ENCODE results near the gene SOX13. TPM values are rescaled to one million over a fixed set of nuclear protein-coding genes. Genes with fewer than 3 reads are reported as not detected.

SOX13 gene
- total and polyA plus RNA-seq, 5 experiments from 2014 or later, result 0.29 to 0.77 (median 0.41) TPM; not detected in 1

- no peak overlapping the region for H3K4me3 Mint-ChIP-seq
- no peak for ATAC-seq
- no peaks in the 10 kb centered on the region for H3K9me3 Mint-ChIP-seq
- H3K36me3 Mint-ChIP-seq, result peaks cover 0 to 5% (median 5%) of the 10 kb centered on the region in 3 donors
- H3K4me1 Mint-ChIP-seq, result peaks cover 0 to 4% (median 3%) of the 10 kb centered on the region in 4 donors
- H3K27ac Mint-ChIP-seq, result no peak overlapping the region
- POLR2A ChIA-PET, result no interaction called here
- H3K27me3 Mint-ChIP-seq, result peaks cover 0 to 3% (median 0%) of the 10 kb centered on the region in 5 donors
- no peak for DNase-seq
These were observed 61.2 kb downstream of the SOX13 start for GRCh38 chr1:204134103-204134502.

- POLR2A ChIA-PET, result no interaction called here
- Mint-ChIP-seq H3K27me3 (no peaks in the 10 kb centered on the region), H3K27ac (no peak overlapping the region), H3K9me3 (no peaks in the 10 kb centered on the region), H3K36me3 (peaks cover 4 to 16% (median 16%) of the 10 kb centered on the region in 3 donors), H3K4me3 (no peak overlapping the region), H3K4me1 (no peaks in the 10 kb centered on the region)
- ATAC-seq, result no peak
- no peak for DNase-seq
These were observed 63.9 kb downstream of the SOX13 start for GRCh38 chr1:204136814-204137213.

GRCh38 chr1:204139088-204139487 lies 66.2 kb downstream of the SOX13 start:
- no peaks in the 10 kb centered on the region for H3K27me3 Mint-ChIP-seq
- DNase-seq, result no peak
- peaks cover 4 to 16% (median 16%) of the 10 kb centered on the region in 3 donors for H3K36me3 Mint-ChIP-seq
- POLR2A ChIA-PET, result no interaction called here
- H3K4me3 Mint-ChIP-seq, result no peak overlapping the region
- no peaks in the 10 kb centered on the region for H3K9me3 Mint-ChIP-seq
- H3K27ac Mint-ChIP-seq, result peak overlapping the region in 1 of 10 donors; percentile 14
- no peaks in the 10 kb centered on the region for H3K4me1 Mint-ChIP-seq
- no peak for ATAC-seq

GRCh38 chr1:204139952-204140351 lies 67.0 kb downstream of the SOX13 start:
- Mint-ChIP-seq H3K27me3 (no peaks in the 10 kb centered on the region), H3K27ac (no peak overlapping the region), H3K36me3 (peaks cover 4 to 16% (median 16%) of the 10 kb centered on the region in 3 donors), H3K4me1 (no peaks in the 10 kb centered on the region), H3K9me3 (no peaks in the 10 kb centered on the region), H3K4me3 (no peak overlapping the region)
- POLR2A ChIA-PET, result no interaction called here
- DNase-seq (no peak), ATAC-seq (no peak)

- POLR2A ChIA-PET, result no interaction called here
- Mint-ChIP-seq H3K9me3 (no peaks in the 10 kb centered on the region), H3K27ac (no peak overlapping the region), H3K4me1 (no peaks in the 10 kb centered on the region), H3K4me3 (no peak overlapping the region), H3K36me3 (peaks cover 4 to 16% (median 14%) of the 10 kb centered on the region in 3 donors), H3K27me3 (no peaks in the 10 kb centered on the region)
- no peak for DNase-seq
- ATAC-seq, result no peak
These were observed 68.2 kb downstream of the SOX13 start for GRCh38 chr1:204141131-204141530.

- no peak for DNase-seq
- POLR2A ChIA-PET, result no interaction called here
- no peaks in the 10 kb centered on the region for H3K27me3 Mint-ChIP-seq
- H3K27ac Mint-ChIP-seq, result peak overlapping the region in 2 of 10 donors; percentile 27 to 75
- H3K36me3 Mint-ChIP-seq, result peaks cover 4 to 15% (median 14%) of the 10 kb centered on the region in 3 donors
- no peaks in the 10 kb centered on the region for H3K9me3 Mint-ChIP-seq
- H3K4me3 Mint-ChIP-seq, result no peak overlapping the region
- H3K4me1 Mint-ChIP-seq, result peaks cover 0 to 3% (median 0%) of the 10 kb centered on the region in 4 donors
- no peak for ATAC-seq
These were observed 69.4 kb downstream of the SOX13 start for GRCh38 chr1:204142032-204142974.

- Mint-ChIP-seq H3K4me1 (peaks cover 0 to 3% (median 0%) of the 10 kb centered on the region in 4 donors), H3K27me3 (no peaks in the 10 kb centered on the region), H3K27ac (no peak overlapping the region), H3K4me3 (no peak overlapping the region), H3K36me3 (peaks cover 4 to 14% (median 11%) of the 10 kb centered on the region in 3 donors), H3K9me3 (no peaks in the 10 kb centered on the region)
- no peak for ATAC-seq
- no peak for DNase-seq
- POLR2A ChIA-PET, result interaction anchor here (0.7 kb wide), 1 partner anchor 274 kb away, joined by 7 read pairs; no protein-coding TSS in a partner anchor
These were observed 70.5 kb downstream of the SOX13 start for GRCh38 chr1:204143276-204144041.

- POLR2A ChIA-PET, result no interaction called here
- H3K36me3 Mint-ChIP-seq, result peaks cover 2 to 8% (median 8%) of the 10 kb centered on the region in 3 donors
- DNase-seq (no peak), ATAC-seq (no peak)
- no peak overlapping the region for H3K27ac Mint-ChIP-seq
- no peaks in the 10 kb centered on the region for H3K9me3 Mint-ChIP-seq
- no peak overlapping the region for H3K4me3 Mint-ChIP-seq
- peaks cover 0 to 5% (median 2%) of the 10 kb centered on the region in 4 donors for H3K4me1 Mint-ChIP-seq
- no peaks in the 10 kb centered on the region for H3K27me3 Mint-ChIP-seq
These were observed 72.2 kb downstream of the SOX13 start for GRCh38 chr1:204145033-204145504.

- DNase-seq (no peak), ATAC-seq (no peak)
- POLR2A ChIA-PET, result no interaction called here
- Mint-ChIP-seq H3K36me3 (peaks cover 0 to 1% (median 0%) of the 10 kb centered on the region in 3 donors), H3K27ac (no peak overlapping the region), H3K27me3 (no peaks in the 10 kb centered on the region), H3K4me1 (peaks cover 5 to 9% (median 5%) of the 10 kb centered on the region in 4 donors), H3K4me3 (no peak overlapping the region), H3K9me3 (no peaks in the 10 kb centered on the region)
These were observed 73.4 kb downstream of the SOX13 start for GRCh38 chr1:204146309-204146708.

- no peak for DNase-seq
- no peaks in the 10 kb centered on the region for H3K27me3 Mint-ChIP-seq
- no peaks in the 10 kb centered on the region for H3K36me3 Mint-ChIP-seq
- POLR2A ChIA-PET, result no interaction called here
- no peaks in the 10 kb centered on the region for H3K9me3 Mint-ChIP-seq
- no peak overlapping the region for H3K4me3 Mint-ChIP-seq
- H3K27ac Mint-ChIP-seq, result peak overlapping the region in 3 of 10 donors; percentile 9 to 71 (median 59)
- no peak for ATAC-seq
- H3K4me1 Mint-ChIP-seq, result peaks cover 5 to 9% (median 5%) of the 10 kb centered on the region in 4 donors
These were observed 74.0 kb downstream of the SOX13 start for GRCh38 chr1:204146965-204147364.

GRCh38 chr1:204147406-204148383 lies 74.8 kb downstream of the SOX13 start:
- POLR2A ChIA-PET, result no interaction called here
- DNase-seq, result no peak
- H3K4me1 Mint-ChIP-seq, result peaks cover 5 to 12% (median 6%) of the 10 kb centered on the region in 4 donors
- peak overlapping the region in 1 of 10 donors; percentile 71 for H3K27ac Mint-ChIP-seq
- no peaks in the 10 kb centered on the region for H3K36me3 Mint-ChIP-seq
- no peaks in the 10 kb centered on the region for H3K27me3 Mint-ChIP-seq
- H3K4me3 Mint-ChIP-seq, result no peak overlapping the region
- H3K9me3 Mint-ChIP-seq, result no peaks in the 10 kb centered on the region
- ATAC-seq, result no peak

GRCh38 chr1:204149107-204149506 lies 76.2 kb downstream of the SOX13 start:
- DNase-seq (no peak), ATAC-seq (no peak)
- Mint-ChIP-seq H3K36me3 (no peaks in the 10 kb centered on the region), H3K27me3 (no peaks in the 10 kb centered on the region), H3K9me3 (no peaks in the 10 kb centered on the region), H3K4me3 (peak overlapping the region in 4 of 10 donors; percentile 22 to 66 (median 44)), H3K4me1 (peaks cover 5 to 15% (median 7%) of the 10 kb centered on the region in 4 donors), H3K27ac (peak overlapping the region in 5 of 10 donors; percentile 28 to 74 (median 53))
- POLR2A ChIA-PET, result no interaction called here

All from naive thymus-derived CD8-positive, alpha-beta T cell (primary cell).